Endothelial cell of umbilical vein (primary cell): ENCODE data around the gene AOC1. TPM values are rescaled to one million over a fixed set of nuclear protein-coding genes. Genes with fewer than 3 reads are reported as not detected.

Source experiments
- BruUV-seq: library from RNA; stranded (reverse); fragments of 400-500 nt; replicated peaks from 2 replicates; lab custom pipeline; 2021; lab: Mats Ljungman, UMichigan
- CTCF ChIA-PET: fragments of 300-600, 350-600 bp; sonication (Branson Sonifier 250); formaldehyde crosslinking; loops from one replicate; lab custom pipeline; 2021; ENCODE audit warnings: antibody characterized with exemption, inconsistent platforms; lab: Charles Lee
- POLR2A ChIA-PET: fragments of 300-600, 350-600 bp; sonication (Branson Sonifier 250); formaldehyde crosslinking; loops from one replicate; lab custom pipeline; 2021; ENCODE audit warnings: antibody characterized with exemption, inconsistent platforms; lab: Charles Lee
- DNase-seq: peaks from one replicate; pipeline ENCODE4 v3.0.0-alpha.2; 2011; ENCODE audit warnings: low read depth, low spot score
- FAIRE-seq: peaks from 2 replicates; lab custom pipeline; 2011; peaks lifted over from hg19 to GRCh38; lab: Jason Lieb, UNC
- H2AFZ ChIP-seq: 2 replicates; pipeline ENCODE4 v1.6.0; 2012; ENCODE audit warnings: low read depth, low read length, control low read depth, inconsistent platforms
- H3K27ac ChIP-seq: 2 replicates; pipeline ENCODE4 v1.5.1; 2011; ENCODE audit warnings: low read depth, mild to moderate bottlenecking, control low read depth, low read length, moderate library complexity; ENCODE audit not compliant: insufficient read depth
- H3K27me3 ChIP-seq, 2 experiments: 2 replicates each; pipeline versions ENCODE4 v1.6.0 to v1.6.1; 2011; ENCODE audit warnings: low read length in 2 of 2, mixed read lengths in 1 of 2; ENCODE audit not compliant: control insufficient read depth in 2 of 2, insufficient read depth in 2 of 2
- H3K36me3 ChIP-seq, 2 experiments: 2 replicates in 1 of 2; 3 replicates in 1 of 2; pipeline ENCODE4 v1.5.1; 2011; ENCODE audit warnings: low read length in 2 of 2, mild to moderate bottlenecking in 1 of 2, moderate library complexity in 1 of 2; ENCODE audit not compliant: control insufficient read depth in 2 of 2, insufficient read depth in 2 of 2; ENCODE audit errors: extremely low read depth in 1 of 2
- H3K4me1 ChIP-seq: 3 replicates; pipeline ENCODE4 v1.5.1; 2011; ENCODE audit warnings: mild to moderate bottlenecking, low read length; ENCODE audit not compliant: control insufficient read depth, insufficient read depth; ENCODE audit errors: extremely low read depth
- H3K4me2 ChIP-seq: 2 replicates; pipeline ENCODE4 v1.6.1; 2011; ENCODE audit warnings: low read length, control low read depth, mixed read lengths; ENCODE audit not compliant: insufficient read depth
- H3K4me3 ChIP-seq, 3 experiments: fragments of 200-600 bp in 1 of 3; sonication (generic), shearing (Covaris generic) in 1 of 3; replicated peaks in 1 of 3; 2 replicates each; pipeline ENCODE4 v1.5.1; 2011 to 2016; ENCODE audit warnings: control low read depth in 3 of 3, low read length in 3 of 3, mild to moderate bottlenecking in 2 of 3, inconsistent platforms in 1 of 3, low read depth in 1 of 3, moderate library complexity in 1 of 3; ENCODE audit not compliant: insufficient read depth in 1 of 3
- H3K79me2 ChIP-seq: 2 replicates; pipeline ENCODE4 v1.6.0; 2012; ENCODE audit warnings: low read length, inconsistent platforms; ENCODE audit not compliant: control insufficient read depth, insufficient read depth
- H3K9ac ChIP-seq: replicated peaks from 2 replicates; pipeline ENCODE3; 2011; ENCODE audit warnings: low read length, control low read depth; ENCODE audit not compliant: insufficient read depth; ENCODE audit errors: extremely low read depth
- H3K9me1 ChIP-seq: replicated peaks from 3 replicates; pipeline ENCODE4 v1.6.0; 2011; ENCODE audit warnings: mild to moderate bottlenecking, low read length; ENCODE audit not compliant: control insufficient read depth, insufficient read depth; ENCODE audit errors: extremely low read depth
- H3K9me3 ChIP-seq: replicated peaks from 2 replicates; pipeline ENCODE4 v1.5.1; 2012; ENCODE audit warnings: low read length, inconsistent platforms; ENCODE audit not compliant: control insufficient read depth, insufficient read depth
- H4K20me1 ChIP-seq: replicated peaks from 2 replicates; pipeline ENCODE3; 2011; ENCODE audit warnings: mild to moderate bottlenecking, low read length; ENCODE audit not compliant: control insufficient read depth, insufficient read depth; ENCODE audit errors: extremely low read depth
- CTCF ChIP-seq, 2 donors: IDR thresholded peaks; 1 replicate in 1 of 2; 2 replicates in 1 of 2; pipeline ENCODE4 v1.5.1; 2011; ENCODE audit warnings: low read length in 2 of 2, mild to moderate bottlenecking in 2 of 2, moderate library complexity in 2 of 2, control low read depth in 1 of 2, inconsistent platforms in 1 of 2, low read depth in 1 of 2; ENCODE audit not compliant: insufficient read depth in 1 of 2; ENCODE audit errors: extremely low read depth in 1 of 2
- FOS ChIP-seq: IDR thresholded peaks from 2 replicates; pipeline ENCODE4 v1.6.1; 2011; ENCODE audit warnings: mild to moderate bottlenecking, low read length, moderate library complexity, borderline replicate concordance; ENCODE audit not compliant: insufficient read depth
- GATA2 ChIP-seq: IDR thresholded peaks from 2 replicates; pipeline ENCODE4 v1.7.0; 2011; ENCODE audit warnings: low read depth, mild to moderate bottlenecking, moderate library complexity, mixed read lengths, low read length; ENCODE audit not compliant: insufficient read length, insufficient read depth
- MAX ChIP-seq: IDR thresholded peaks from 2 replicates; pipeline ENCODE4 v1.6.1; 2011; ENCODE audit not compliant: insufficient read depth, insufficient read length
- MYC ChIP-seq: IDR thresholded peaks from one replicate; pipeline ENCODE4 v1.6.1; 2011; ENCODE audit warnings: mild to moderate bottlenecking, low read depth, low read length
- POLR2AphosphoS5 ChIP-seq: IDR thresholded peaks from 2 replicates; pipeline ENCODE4 v1.6.1; 2012; ENCODE audit warnings: low read depth, mild to moderate bottlenecking, control low read depth, low read length, moderate library complexity; ENCODE audit not compliant: insufficient read depth
- dilution Hi-C: fragments of 300-500 bp; cut with MboI; formaldehyde crosslinking; loops from one replicate; pipeline ENCODE4 v1.15.0; 2019; ENCODE audit warnings: low sequenced_read_pairs; ENCODE audit not compliant: extremely low pct_ligation_motif_present
- intact Hi-C: fragments of 100-400 bp; cut with micrococcal nuclease; formaldehyde crosslinking; loops from one replicate; pipeline ENCODE4 v1.10.0; 2022
- polyA plus RNA-seq, 4 experiments: library from polyadenylated mRNA; depleted of rRNA in 3 of 4; stranded (reverse) in 3 of 4; unstranded in 1 of 4; fragments of >200 nt; gene quantifications; 2 replicates each; pipeline versions ENCODE4 v1.2.1 to v1.2.3, GENCODE V29; 2011 to 2012; ENCODE audit warnings: missing spikeins in 1 of 4
- total RNA-seq: library from RNA; stranded (reverse); gene quantifications from 2 replicates; pipeline ENCODE4 v1.2.3, GENCODE V29; 2021

The AOC1 gene
- total and polyA plus RNA-seq, 2 donors (not counting 3 experiments of a cell fraction or from before 2014, with no cell fraction given), result not detected

DNA sequence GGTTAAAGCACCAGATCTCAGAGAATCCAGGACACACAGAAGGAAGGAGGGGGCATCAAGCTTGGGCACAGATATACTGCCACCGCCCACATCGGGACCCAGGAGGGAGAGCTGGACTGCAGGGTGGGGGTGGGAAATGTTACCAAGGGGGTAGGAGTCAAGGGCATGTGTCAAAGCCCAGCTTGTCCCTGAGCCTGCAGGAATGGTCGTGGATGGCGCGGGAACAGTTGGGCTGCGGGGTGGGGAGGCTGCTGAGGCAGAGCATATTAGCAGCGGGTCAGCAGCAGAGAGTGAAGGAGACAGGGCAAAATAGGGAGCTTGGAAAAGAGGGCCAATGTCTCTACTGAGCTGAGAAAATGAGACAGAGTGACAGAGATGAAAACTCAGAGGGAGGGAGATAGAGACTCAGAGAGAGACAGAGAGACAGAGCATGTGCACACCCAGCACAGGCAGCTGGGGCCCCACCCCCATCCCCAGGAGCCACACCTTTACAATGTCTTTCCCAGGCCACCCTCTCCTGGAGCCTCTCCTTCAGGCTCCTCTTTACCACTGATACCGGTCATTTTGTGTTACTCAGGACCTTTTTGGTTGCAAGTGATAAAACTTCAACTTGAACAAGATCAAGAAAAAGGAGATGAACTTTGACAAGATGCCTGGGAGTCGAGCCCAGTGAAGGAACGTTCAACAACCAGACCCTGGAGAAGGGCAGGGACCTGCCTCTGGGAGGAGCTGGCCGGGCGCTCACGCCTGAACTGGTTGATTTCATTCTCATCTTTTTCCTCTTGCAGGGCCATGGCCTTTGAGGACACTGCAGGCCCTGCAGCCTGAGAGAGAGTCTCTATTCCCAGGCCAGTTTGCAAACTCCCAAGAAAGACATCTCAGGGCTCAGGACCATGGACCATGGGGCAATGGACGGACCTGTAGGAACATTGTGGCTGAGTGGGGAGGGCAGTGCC is 50.0 kb downstream of the AOC1 start:
- BruUV-seq, result no TSS peak
- dilution Hi-C loops, result no loop called here
- CTCF ChIA-PET, result interaction anchor here (1.1 to 2.3 kb wide), 4 partner anchors 26 to 116 kb away, joined by 3 to 8 read pairs (median 4); no protein-coding TSS in a partner anchor

More for the DNA sequence above, 50.0 kb downstream of the AOC1 start:
- H3K9ac ChIP-seq, result no peak overlapping the region
- TF ChIP-seq GATA2 (no peak), POLR2AphosphoS5 (no peak), FOS (no peak), MYC (no peak), MAX (no peak), CTCF (IDR thresholded peaks at IDR 0.05; ENCODE audit: extremely low read depth in 1 of 2, insufficient read depth in 1 of 2, low read depth in 1 of 2, low read length in 2 of 2) (no peak)
- no peaks in the 10 kb centered on the region for H3K79me2 ChIP-seq
- H3K4me3 ChIP-seq, result no peak overlapping the region
- intact Hi-C loops, result loop anchor here (5.0 kb wide), 1 partner anchor 40 kb away; no protein-coding TSS in a partner anchor
- H2AFZ ChIP-seq, result no peak overlapping the region
- H4K20me1 ChIP-seq, result no peaks in the 10 kb centered on the region
- H3K27me3 ChIP-seq, result peaks cover 0 to 8% of the 10 kb centered on the region in 2 experiments
- DNase-seq (no peak), FAIRE-seq (no peak)
- H3K36me3 ChIP-seq, result no peaks in the 10 kb centered on the region
- no peak overlapping the region for H3K27ac ChIP-seq
- H3K4me2 ChIP-seq, result no peak overlapping the region
- peaks cover 10% of the 10 kb centered on the region for H3K4me1 ChIP-seq
- H3K9me1 ChIP-seq, result no peaks in the 10 kb centered on the region
- H3K9me3 ChIP-seq, result no peaks in the 10 kb centered on the region
- POLR2A ChIA-PET, result no interaction called here
